GM18508 (cell line): ENCODE data around the gene NR1H3.
A peak's percentile ranks its signal among the peaks of the same experiment; 100 is the strongest.
"Not testable (repeated sequence)": the region's sequence is repeated elsewhere in the genome, so short reads cannot be mapped to it uniquely, and the experiment has no call there.

Source experiments
- ATAC-seq: cut with Tn5 transposase; IDR thresholded peaks from one replicate; pipeline ENCODE4 v1.9.1; 2021; ENCODE audit warnings: moderate number of reproducible peaks; ENCODE audit not compliant: insufficient read depth, unreplicated experiment

Gene NR1H3

DNA sequence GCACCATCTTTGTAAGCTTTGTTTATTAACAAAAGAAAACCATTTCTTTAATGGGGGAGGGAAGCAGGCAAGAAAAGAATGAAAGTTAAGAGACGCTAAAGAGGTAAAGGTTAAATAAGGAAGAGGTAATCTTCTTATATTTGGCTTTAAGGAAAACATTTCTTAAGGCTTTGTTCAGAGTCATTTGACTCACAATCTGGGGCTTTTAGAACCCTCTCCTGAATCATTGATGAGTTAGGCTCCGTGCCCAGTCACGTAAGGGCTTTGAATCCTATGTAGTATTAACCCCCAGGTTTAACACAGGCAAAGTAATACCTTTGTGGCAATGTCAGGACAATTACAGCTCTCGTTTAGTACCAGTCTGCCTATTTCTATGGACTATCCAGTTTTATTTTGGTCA lies 38.2 kb downstream of the NR1H3 start:
- no peak for ATAC-seq

DNA sequence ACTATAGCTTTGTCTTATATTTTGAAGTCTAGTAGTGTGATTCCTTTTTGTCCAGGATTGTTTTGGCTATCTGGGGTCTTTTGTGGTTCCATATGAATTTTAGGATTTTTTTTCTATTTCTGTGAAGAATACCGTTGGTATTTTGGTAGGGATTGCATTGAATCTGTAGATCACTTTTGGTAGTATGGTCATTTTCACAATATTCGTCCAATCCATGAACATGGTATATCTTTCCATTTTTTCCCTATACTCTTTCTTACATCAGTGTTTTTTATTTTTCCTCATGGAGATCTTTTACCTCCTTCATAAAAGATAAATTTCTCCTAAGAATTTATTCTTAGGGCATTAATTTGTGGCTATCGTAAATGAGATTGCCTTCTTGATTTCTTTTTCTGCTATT lies 41.3 kb downstream of the NR1H3 start:
- no peak for ATAC-seq

DNA sequence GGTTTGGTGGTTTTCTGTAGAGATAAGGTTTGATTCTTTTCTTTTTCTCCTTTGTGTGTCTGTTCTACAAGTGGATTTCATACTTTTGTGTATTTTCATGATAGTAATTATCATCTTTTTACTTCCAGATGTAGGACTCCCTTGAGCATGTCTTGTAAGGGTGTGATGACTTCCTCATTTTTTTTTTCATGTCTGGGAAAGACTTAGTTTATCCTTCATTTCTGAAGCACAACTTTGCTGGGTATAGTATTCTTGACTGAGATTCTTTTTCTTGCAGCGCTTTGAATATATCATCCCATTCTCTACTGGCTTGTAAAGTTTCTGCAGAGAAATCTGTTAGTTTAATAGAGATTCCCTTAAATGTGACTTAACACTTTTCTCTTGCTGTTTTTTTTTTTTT lies 45.1 kb downstream of the NR1H3 start:
- ATAC-seq = no peak

DNA sequence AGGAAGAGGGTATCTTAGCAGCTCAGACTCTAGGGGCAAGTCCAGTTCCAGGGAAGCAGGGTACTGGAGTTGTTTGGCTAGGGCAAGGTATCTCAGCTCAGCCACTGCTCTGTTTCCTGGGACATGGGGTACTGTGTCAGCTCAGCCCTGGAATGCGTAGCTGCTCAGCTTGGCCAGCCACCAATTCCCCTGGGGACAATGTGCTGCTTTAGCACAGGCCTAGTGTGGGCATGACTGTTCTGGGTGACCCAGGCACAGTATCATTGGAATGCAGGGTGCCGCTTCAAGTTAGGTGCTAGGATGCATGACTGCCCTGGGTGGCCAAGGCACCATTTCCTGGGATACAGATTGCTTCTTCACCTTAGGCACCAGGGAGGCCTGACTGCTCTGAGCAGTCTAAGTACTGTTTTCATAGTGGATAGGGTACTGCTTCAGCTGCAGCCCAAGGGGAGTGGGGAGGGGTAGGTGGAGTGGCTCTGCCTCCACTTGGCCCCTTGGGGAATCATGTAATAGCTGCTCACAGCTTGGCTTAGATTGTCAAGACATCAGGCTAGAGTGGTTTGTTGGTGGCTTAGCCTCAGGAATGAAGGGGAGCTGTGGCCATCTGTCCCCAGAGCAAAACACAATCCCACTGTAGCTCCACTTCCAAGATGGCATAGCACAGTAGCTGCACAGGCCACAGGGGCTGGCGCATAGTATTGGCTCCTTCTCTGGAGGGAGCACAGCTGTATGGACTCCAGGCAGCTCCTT lies 48.1 kb downstream of the NR1H3 start:
- ATAC-seq = no peak

DNA sequence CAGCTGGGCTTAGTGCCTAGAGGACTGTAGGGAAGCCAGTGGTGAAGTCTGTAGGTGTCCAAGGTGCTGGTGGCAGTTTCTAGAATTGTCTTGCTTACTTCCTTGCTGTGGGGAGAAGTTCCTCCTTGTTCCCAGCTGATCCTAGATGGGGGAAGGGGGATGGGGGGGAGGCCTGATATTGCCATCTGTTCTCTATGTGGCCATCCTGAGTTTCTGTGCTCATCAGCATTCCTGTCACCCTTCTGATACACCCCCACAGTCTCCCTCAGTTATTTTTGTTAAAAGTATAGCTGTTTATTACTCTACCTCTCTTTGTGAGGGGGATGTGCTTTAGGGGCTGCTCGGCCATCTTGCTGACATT lies 48.7 kb downstream of the NR1H3 start:
- no peak for ATAC-seq

DNA sequence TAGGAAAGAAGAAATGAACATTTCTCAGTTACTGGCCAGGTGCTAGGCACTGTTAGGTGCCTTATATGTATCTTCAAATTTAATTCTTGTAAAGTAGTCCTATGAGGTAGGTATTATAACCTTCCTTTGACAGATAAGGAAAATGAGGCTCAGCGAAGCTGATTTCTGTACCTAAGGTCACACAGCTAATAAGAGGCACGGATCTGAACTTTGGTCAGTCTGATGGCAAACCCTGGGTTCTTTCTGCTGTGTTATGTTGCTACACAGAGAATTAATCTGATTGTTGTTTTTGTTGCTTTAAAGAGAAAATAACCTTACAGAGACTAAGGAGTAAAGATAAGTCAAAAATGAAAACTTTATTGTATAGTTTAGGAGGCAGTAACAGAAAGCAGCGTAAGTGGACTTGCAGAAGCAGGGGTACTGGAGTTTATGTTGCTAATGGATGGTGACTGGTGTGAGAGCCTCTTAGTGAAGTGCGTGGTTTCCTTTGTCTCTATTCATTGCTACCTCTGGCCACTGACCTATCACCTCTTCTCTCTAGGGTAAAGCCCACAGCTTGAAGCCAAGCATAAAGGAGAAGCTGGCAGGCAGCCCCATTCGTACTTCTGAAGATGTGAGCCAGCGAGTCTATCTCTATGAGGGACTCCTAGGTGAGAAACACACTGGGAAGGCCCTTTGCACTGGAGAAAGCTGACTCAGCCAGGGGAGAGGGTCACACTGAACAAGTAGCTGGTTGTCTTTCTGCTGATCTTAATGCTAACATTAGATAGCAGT lies 50.4 kb downstream of the NR1H3 start:
- no peak for ATAC-seq

DNA sequence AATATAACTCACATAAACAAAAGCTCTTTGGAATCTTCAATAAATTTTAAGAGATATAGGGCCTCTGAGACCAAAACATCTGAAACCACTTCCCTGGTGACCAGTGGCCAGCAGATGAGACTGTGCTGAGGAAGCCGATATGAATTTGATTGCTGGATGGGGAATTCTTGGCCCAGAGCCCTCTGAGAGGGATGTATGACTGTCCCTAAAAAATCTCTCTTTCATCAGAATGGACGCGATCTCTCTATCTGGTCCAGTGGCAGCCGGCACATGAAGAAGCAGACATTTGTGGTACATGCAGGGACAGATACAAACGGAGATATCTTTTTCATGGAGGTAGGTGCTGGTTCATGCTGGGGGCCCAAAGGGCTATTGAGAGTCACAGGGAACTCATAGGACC lies 57.2 kb downstream of the NR1H3 start:
- no peak for ATAC-seq

DNA sequence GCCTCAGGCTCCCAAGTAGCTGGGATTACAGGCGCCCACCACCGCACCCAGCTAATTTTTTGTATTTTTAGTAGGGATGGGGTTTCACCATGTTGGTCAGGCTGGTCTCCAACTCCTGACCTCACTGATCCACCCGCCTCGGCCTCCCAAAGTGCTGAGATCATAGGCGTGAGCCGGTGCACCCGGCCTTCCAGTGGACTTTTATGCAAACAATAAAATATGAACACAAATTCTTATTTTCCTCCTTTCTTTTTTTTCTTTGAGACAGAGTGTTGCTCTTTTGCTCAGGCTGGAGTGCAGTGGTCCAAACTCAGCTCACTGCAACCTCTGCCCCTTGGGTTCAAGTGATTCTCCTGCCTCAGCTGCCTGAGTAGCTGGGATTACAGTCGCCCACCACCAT lies 58.7 kb downstream of the NR1H3 start:
- ATAC-seq = not testable (repeated sequence)

DNA sequence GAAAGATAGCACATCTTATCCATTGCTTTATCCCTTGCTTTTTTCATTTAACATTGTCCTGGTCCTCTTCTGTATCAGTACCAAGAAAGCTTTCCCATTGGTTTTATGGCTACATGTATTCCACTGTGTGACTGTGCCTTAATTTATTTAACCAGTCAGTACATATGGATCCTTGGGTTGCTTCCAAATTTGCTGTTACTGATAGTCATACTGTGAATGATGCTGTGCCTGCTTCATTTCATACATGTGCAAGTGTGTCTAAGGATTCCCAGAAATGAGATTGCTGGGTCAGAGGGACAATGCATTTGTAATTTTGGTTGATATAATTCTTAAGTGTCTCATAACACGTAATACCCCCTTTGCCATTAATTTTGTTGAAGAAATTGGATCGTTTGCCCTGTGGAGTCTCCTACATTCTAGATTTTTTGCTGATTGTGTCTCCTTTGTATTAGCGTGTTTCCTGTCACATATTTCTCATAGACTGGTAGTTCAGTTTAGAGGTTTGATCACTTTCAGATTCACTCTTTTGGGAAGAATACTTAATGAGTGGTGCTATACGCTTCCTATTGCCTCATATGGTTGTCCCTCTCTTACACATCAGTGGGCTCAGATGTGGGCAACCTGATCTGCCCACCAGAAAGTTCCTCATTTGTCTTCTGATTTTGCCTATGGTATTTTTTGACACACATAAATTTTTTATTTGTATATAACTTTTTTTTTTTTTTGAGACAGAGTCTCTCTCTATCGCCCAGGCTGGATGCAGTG lies 59.5 kb downstream of the NR1H3 start:
- peak; percentile 66 for ATAC-seq

DNA sequence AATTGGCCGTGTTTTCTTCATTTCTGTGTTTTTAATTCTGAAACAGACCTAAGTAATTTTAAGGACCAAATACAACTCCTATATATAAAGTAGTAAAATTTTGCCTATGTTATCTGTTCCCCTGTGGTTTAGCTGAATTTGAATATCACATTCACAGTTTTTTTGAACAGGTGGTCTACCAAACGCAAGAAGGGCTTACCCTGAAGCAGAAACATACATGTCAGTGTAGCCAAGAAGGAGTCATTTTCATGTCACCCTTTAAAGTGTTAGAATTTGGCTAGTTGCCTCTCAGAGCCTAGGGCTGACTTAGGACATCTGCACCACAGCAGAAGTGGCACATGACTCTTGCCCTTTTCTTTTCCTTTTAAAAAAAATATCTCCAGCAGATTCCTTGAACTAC lies 60.4 kb downstream of the NR1H3 start:
- no peak for ATAC-seq
